AG10803 (cell line): ENCODE data around the gene REEP5.

ENCODE experiments used
- DNase-seq: peaks from one replicate; pipeline ENCODE4 v3.0.0; 2010; ENCODE audit warnings: low read depth
- H3K4me3 ChIP-seq: 2 replicates; pipeline ENCODE4 v1.5.1; 2011; ENCODE audit warnings: mild to moderate bottlenecking, low read length, control low read depth
- CTCF ChIP-seq: conservative IDR thresholded peaks from 2 replicates; pipeline ENCODE4 v1.5.1; 2011; ENCODE audit warnings: mild to moderate bottlenecking, low read length, control low read depth, inconsistent platforms

REEP5 gene

GRCh38 chr5:112940670-112941069 is 18.6 kb upstream of the REEP5 start:
- TF ChIP-seq CTCF = no peak
- DNase-seq = no peak
- H3K4me3 ChIP-seq = no peak overlapping the region

GRCh38 chr5:112938286-112938685 is 16.3 kb upstream of the REEP5 start:
- no peak for DNase-seq
- H3K4me3 ChIP-seq = no peak overlapping the region
- TF ChIP-seq CTCF = no peak

GRCh38 chr5:112935675-112936074 is 13.6 kb upstream of the REEP5 start:
- no peak overlapping the region for H3K4me3 ChIP-seq
- no peak for TF ChIP-seq CTCF
- DNase-seq = no peak

- no peak overlapping the region for H3K4me3 ChIP-seq
- TF ChIP-seq CTCF = no peak
- no peak for DNase-seq
Observed at GRCh38 chr5:112934366-112934663, 12.3 kb upstream of the REEP5 start.

GRCh38 chr5:112933651-112934365 is 11.8 kb upstream of the REEP5 start:
- peak; percentile 83 for DNase-seq
- H3K4me3 ChIP-seq = no peak overlapping the region
- TF ChIP-seq CTCF = no peak

GRCh38 chr5:112933105-112933504 is 11.1 kb upstream of the REEP5 start:
- H3K4me3 ChIP-seq = no peak overlapping the region
- TF ChIP-seq CTCF = no peak
- no peak for DNase-seq

GRCh38 chr5:112931473-112931872 is 9.4 kb upstream of the REEP5 start:
- DNase-seq = peak; percentile 9
- no peak overlapping the region for H3K4me3 ChIP-seq
- no peak for TF ChIP-seq CTCF
